ENCODE measurements around the gene TYW5.

GRCh38 chr2:199940373-199940772 lies 14.9 kb downstream of the TYW5 start:
- peak; percentile 17 to 42 (median 31) for TF ChIP-seq CTCF (IDR thresholded peaks at IDR 0.05)
- TF ChIP-seq POLR2A (IDR thresholded peaks at IDR 0.05), result no peak
- TF ChIP-seq EP300 (IDR thresholded peaks at IDR 0.05; ENCODE audit: low read depth), result no peak
- TF ChIP-seq POLR2AphosphoS5 (IDR thresholded peaks at IDR 0.05), result no peak
